Mammary epithelial cell (primary cell): Measurements from ENCODE around the gene ARHGAP42.

Source experiments
- CTCF ChIP-seq, 2 donors: IDR thresholded peaks in 1 of 2; conservative IDR thresholded peaks in 1 of 2; 2 replicates each; pipeline ENCODE4 v1.5.1; 2011 to 2012; ENCODE audit warnings: inconsistent platforms in 2 of 2, low read length in 2 of 2, mild to moderate bottlenecking in 2 of 2, control low read depth in 1 of 2, low read depth in 1 of 2; ENCODE audit not compliant: insufficient read depth in 1 of 2; ENCODE audit errors: extremely low read depth in 1 of 2
- EZH2 ChIP-seq: IDR thresholded peaks from 2 replicates; pipeline ENCODE4 v1.6.1; 2012; ENCODE audit warnings: low read length, inconsistent platforms, borderline replicate concordance

GRCh38 chr11:100785148-100785983, 98.3 kb downstream of the ARHGAP42 start:
- TF ChIP-seq CTCF (conservative IDR thresholded peaks at IDR 0.05 in 1 of 2, IDR thresholded peaks at IDR 0.05 in 1 of 2; ENCODE audit: extremely low read depth in 1 of 2, insufficient read depth in 1 of 2, low read depth in 1 of 2, low read length in 2 of 2) (no peak), EZH2 (no peak)
